NCI-H748 (cell line): Measurements from ENCODE around the gene CRX.
"Not testable (repeated sequence)": the region's sequence is repeated elsewhere in the genome, so short reads cannot be mapped to it uniquely, and the experiment has no call there.

ENCODE experiments used
- DNase-seq: peaks from one replicate; lab custom pipeline; 2025; ENCODE audit not compliant: unreplicated experiment; lab: John Stamatoyannopoulos, UW

CRX gene

DNA sequence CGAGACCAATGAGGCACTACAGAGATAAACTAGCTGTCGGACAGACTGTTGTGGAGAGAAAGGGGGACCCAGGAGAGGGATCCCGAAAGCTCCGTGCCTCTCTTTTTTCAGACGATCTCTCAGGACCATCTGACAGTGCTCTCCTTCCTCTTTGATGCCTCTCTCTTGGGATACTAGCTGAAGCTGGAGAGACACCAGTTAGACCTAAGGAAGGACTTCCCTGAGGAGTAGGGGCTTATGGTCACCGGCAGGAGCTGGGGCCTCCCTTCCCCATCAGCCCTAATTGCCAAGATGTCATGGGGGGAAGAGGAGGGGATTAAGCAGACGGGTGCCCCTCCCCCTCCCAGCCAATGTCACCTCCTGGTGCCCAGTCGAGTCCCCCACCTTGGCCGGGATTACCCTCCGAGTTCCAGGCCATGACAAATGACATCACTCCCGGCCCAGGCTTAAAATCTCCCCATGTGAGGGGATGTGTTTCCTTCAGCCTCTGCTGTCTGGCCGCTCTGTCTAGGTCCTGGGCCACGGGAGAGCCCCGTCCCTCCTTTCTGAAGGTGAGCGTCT, at the start of gene CRX:
CRX (plus strand) TSS at position 478 of the 561 bp plus-strand sequence. CDS start 12,507 bp downstream, outside the sequence.
- DNase-seq = no peak

GRCh38 chr19:47776568-47776967, 45.2 kb upstream of the CRX start:
- DNase-seq = peak; percentile 99

- DNase-seq = peak; percentile 47
Observed at GRCh38 chr19:47777245-47778048, 44.3 kb upstream of the CRX start.

DNA sequence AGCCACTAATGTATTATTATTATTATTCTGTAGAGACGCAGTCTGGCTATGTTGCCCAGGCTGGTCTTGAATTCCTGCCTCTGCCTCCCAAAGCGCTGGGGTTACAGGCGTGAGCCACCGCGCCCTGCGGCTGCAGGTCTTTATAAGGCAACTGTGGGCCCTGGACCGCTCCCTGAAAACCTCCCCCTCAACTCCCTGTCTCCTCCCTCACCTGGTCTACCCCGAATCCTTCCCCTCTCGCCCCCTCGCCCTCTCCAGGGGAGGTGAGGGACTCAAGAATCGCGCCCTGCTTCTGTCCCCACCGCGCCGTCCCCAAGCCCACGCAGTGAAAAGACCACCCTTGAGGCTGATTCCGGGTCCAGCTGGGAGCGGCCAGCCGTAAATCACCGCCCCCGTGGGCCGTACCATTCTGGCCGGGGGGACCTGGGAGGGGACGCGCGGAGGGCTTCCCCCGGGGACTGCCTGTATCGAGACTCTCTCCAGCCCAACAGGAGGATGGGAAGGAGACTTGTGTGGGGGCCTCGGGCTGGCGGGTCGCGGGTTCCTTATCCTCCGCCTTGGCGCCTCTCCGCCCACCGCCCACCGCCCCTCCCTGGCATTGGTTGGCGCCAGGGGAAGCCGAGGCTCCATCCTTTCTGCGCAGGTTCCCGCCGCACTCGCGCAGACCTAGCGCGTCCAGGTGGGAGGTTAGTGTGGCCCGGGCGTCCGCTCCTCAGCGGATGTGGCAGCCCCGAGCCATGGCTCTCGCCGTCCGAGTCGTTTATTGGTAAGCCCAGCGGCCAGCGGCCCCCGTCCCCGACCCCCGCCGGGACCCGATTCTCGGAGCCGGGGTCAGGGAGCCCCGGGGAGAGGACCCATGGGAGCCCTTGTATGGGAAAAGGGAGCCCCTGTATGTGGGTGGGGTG, 43.4 kb upstream of the CRX start, which contains the start of gene SELENOW:
SELENOW (plus strand) TSS at position 655 of the 905 bp plus-strand sequence; CDS start at position 738, 83 bp downstream.
- peak; percentile 98 for DNase-seq

GRCh38 chr19:47778954-47779351, 42.8 kb upstream of the CRX start:
- DNase-seq = peak; percentile 50

- no peak for DNase-seq
Observed at GRCh38 chr19:47779524-47780214, 42.1 kb upstream of the CRX start.

DNA sequence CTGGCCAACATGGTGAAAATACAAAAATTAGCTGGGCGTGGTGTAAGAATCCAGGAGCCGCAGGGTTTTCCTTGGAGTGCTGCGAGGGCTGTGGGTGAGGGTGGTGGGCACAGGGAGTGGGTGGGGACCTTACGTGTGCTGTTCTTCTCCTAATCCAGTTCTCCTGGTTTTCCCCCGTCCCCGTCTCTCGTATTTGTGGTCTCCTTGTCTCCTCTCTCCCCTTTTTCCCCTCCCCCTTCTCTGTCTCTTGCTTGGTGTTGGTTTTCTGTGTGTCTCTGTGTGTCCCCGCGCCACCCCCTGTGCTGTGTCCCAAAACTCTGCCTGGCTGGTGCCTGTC, 41.6 kb upstream of the CRX start:
- no peak for DNase-seq

- DNase-seq = no peak
Observed at GRCh38 chr19:47781590-47782262, 40.0 kb upstream of the CRX start.

- no peak for DNase-seq
Observed at GRCh38 chr19:47786566-47786965, 35.2 kb upstream of the CRX start.

GRCh38 chr19:47787307-47787706, 34.4 kb upstream of the CRX start:
- not testable (repeated sequence) for DNase-seq

DNA sequence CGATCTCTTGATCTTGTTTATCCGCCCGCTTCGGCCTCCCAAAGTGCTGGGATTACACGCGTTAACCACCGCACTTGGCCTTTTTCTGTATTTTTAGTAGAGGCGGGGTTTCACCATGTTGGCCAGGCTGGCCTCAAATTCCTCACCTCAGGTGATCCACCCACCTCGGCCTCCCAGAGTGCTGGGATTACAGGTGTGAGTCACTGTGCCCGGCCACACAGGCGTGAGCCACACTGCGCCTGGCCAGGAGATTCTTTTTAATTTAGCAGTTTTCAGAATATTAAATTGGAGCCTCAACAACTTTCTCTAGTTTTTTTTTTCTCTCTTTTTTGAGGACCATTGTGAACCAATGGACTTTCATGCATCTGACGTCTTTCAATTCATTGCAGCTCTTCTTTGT, 31.9 kb upstream of the CRX start:
- not testable (repeated sequence) for DNase-seq

- peak; percentile 78 for DNase-seq
Observed at GRCh38 chr19:47790398-47790814, 31.3 kb upstream of the CRX start.

GRCh38 chr19:47792616-47793015, 29.1 kb upstream of the CRX start:
- no peak for DNase-seq

- no peak for DNase-seq
Observed at GRCh38 chr19:47794526-47794925, 27.2 kb upstream of the CRX start.

- peak; percentile 20 for DNase-seq
Observed at GRCh38 chr19:47796785-47797184, 25.0 kb upstream of the CRX start.

DNA sequence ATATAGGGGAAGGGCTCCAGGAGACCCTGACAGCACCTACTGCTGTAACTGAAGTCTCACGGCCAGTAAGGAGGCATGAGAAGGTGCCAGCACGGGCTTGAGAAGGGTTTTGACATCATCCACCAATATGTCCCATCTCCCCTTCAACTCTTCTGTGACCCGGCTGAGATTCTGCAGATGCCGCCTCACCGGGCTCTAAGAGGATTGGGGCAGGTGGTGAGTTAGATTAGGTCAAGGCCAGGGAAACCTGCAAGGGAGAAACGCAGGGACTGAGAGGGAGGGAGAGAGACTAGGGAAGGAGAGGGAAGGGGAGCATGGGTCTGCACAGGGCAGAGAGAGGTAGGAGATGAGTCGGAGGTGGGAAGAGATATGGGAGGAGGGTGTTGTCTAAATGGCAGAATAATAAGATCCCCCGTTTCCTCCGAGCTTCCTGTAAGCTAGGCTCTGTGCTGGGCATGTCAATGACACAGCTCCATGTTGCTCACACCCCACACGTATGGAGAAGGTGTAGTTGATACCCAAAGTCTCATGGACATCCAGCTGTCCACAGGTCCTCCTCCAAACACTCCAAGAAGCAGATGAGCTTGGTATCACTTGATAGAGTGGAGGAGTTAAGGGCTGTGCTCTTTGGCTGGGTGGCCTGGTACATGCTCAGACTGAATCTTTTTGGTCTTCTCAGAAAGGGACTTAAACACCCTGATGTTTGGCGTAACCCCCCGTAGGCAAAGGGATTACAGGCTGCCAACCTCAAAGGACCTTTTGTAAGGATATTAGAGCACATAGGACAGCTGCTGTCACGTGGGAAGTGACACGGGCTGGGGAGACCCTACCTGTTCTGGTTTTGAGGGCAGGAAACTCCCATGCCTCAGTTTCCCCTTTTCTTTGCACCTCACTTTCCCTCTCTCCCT, 23.5 kb upstream of the CRX start:
- DNase-seq = no peak

DNA sequence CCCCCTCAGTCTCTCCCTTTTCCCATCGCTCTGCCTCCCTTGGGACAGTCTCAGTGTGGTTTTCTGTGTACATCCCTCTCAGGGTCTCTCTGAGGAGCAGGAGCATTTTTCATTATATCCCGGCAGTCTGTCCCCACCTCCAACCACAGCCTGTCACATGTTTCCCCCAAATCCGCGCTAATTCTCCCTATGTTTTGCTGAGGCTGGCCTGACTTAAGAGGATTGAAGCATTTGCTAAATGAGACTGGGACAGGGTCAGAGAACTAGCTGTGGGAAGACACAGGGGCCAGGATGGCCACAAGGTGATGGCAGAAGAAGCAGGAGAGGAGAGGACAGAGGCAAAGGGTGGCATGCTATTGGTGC, 22.9 kb upstream of the CRX start:
- DNase-seq = no peak

DNA sequence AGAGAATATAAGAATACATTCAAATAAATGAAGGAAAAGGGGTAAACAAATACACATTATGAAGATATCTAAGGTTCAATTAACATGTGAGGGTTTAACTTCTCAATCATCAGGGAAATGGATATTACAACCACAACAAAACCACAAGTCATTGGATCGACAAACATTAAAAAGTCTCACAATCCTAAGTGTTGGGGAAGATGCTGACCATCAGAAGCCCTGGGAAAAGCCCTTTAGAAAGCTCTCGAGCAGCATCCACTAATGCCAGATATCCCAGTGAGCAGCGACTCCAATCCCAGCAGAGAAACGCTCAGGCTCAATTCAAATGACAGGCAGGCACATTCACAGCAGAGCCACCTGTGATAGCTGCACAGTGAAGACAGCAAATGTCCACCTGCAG, 20.5 kb upstream of the CRX start:
- no peak for DNase-seq

DNA sequence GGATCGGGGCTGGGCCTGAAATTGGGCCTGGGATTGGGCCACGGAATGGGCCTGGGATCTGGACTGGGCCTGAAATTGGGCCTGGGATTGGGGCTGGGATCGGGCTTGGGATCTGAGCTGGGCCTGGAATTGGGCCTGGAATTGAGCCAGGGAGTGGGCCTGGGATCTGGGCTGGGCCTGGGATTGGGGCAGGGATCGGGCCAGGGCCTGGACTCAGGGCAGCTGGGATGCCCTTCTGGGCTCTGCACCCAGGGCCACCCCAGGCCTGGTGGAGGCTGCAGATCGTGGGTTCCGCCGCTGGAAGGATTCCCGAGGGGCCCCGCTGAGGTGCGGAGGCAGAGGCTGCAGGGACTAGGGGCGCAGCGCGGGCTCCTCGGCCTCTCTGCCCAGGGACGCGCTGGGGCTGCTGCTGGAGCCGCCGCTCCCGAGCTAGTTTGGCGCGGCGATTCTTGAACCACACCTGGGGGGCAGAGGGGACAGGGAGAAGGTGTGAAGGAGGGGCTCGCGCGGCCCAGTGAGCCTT, 19.2 kb upstream of the CRX start:
- DNase-seq = no peak
